Measurements from ENCODE around the gene HMMR.

DNA sequence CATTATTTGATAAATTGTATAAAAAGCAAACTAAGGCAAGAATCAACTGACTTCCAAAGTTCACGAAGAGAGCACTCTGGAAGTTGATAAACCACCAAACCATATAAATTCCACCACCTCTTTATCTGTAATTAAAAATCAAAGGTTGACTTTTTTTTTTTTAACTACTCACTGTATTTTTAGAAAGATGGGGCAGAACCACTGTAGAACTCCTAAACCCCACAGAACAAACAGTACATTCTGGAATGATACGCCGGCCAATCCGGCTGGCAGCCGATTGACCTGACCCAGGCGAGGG, 23.5 kb upstream of the HMMR start:
- TF ChIP-seq, protein P1, sequence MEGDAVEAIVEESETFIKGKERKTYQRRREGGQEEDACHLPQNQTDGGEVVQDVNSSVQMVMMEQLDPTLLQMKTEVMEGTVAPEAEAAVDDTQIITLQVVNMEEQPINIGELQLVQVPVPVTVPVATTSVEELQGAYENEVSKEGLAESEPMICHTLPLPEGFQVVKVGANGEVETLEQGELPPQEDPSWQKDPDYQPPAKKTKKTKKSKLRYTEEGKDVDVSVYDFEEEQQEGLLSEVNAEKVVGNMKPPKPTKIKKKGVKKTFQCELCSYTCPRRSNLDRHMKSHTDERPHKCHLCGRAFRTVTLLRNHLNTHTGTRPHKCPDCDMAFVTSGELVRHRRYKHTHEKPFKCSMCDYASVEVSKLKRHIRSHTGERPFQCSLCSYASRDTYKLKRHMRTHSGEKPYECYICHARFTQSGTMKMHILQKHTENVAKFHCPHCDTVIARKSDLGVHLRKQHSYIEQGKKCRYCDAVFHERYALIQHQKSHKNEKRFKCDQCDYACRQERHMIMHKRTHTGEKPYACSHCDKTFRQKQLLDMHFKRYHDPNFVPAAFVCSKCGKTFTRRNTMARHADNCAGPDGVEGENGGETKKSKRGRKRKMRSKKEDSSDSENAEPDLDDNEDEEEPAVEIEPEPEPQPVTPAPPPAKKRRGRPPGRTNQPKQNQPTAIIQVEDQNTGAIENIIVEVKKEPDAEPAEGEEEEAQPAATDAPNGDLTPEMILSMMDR (conservative IDR thresholded peaks at IDR 0.05; ENCODE audit: low read depth, low read length), result no peak
- no peak for TF ChIP-seq EZH2 (IDR thresholded peaks at IDR 0.05; ENCODE audit: low read length, unreplicated experiment)
- TF ChIP-seq EZH2phosphoT487 (IDR thresholded peaks at IDR 0.05; ENCODE audit: borderline replicate concordance, low read length), result no peak

Measured in PC-3 (cell line).